ENCODE data around the gene SYNDIG1. TPM values are rescaled to one million over a fixed set of nuclear protein-coding genes. Genes with fewer than 3 reads are reported as not detected.

The SYNDIG1 gene
- polyA plus RNA-seq (ENCODE audit: insufficient read length): 4.1 TPM

- DNase-seq: peak; percentile 26
Measured at GRCh38 chr20:24469116-24469893, at the start of gene SYNDIG1. Gene SYNDIG1, plus strand, starts transcription at chr20:24469629. Its CDS starts 73,469 bp downstream, at chr20:24543098.

- no peak for DNase-seq
Measured at GRCh38 chr20:24419786-24420185, 49.6 kb upstream of the SYNDIG1 start.

GRCh38 chr20:24420567-24420966, 48.9 kb upstream of the SYNDIG1 start:
- DNase-seq: no peak

- no peak for DNase-seq
Measured at GRCh38 chr20:24421071-24421470, 48.4 kb upstream of the SYNDIG1 start.

GRCh38 chr20:24422091-24422760, 47.2 kb upstream of the SYNDIG1 start:
- no peak for DNase-seq

- no peak for DNase-seq
Measured at GRCh38 chr20:24423390-24424313, 45.8 kb upstream of the SYNDIG1 start.

GRCh38 chr20:24425523-24426135, 43.8 kb upstream of the SYNDIG1 start:
- DNase-seq: peak; percentile 15

GRCh38 chr20:24431279-24432045, 38.0 kb upstream of the SYNDIG1 start:
- DNase-seq: no peak

GRCh38 chr20:24432046-24432442, 37.4 kb upstream of the SYNDIG1 start:
- peak; percentile 12 for DNase-seq

- no peak for DNase-seq
Measured at GRCh38 chr20:24436160-24436559, 33.3 kb upstream of the SYNDIG1 start.

- DNase-seq: peak; percentile 24
Measured at GRCh38 chr20:24437196-24438082, 32.0 kb upstream of the SYNDIG1 start.

- no peak for DNase-seq
Measured at GRCh38 chr20:24438331-24438730, 31.1 kb upstream of the SYNDIG1 start.

GRCh38 chr20:24439737-24440387, 29.6 kb upstream of the SYNDIG1 start:
- no peak for DNase-seq

GRCh38 chr20:24441661-24442060, 27.8 kb upstream of the SYNDIG1 start:
- DNase-seq: no peak

GRCh38 chr20:24442909-24443308, 26.5 kb upstream of the SYNDIG1 start:
- no peak for DNase-seq

- no peak for DNase-seq
Measured at GRCh38 chr20:24443436-24443835, 26.0 kb upstream of the SYNDIG1 start.

GRCh38 chr20:24444526-24445190, 24.8 kb upstream of the SYNDIG1 start:
- no peak for DNase-seq

- DNase-seq: no peak
Measured at GRCh38 chr20:24445510-24446170, 23.8 kb upstream of the SYNDIG1 start.

- DNase-seq: no peak
Measured at GRCh38 chr20:24446811-24447210, 22.6 kb upstream of the SYNDIG1 start.
